Measurements from ENCODE around the gene GPC6.

The GPC6 gene

GRCh38 chr13:94020426-94020825 lies 793.8 kb downstream of the GPC6 start:
- H3K79me2 ChIP-seq (ENCODE audit: insufficient read depth, low read depth) = no peaks in the 10 kb centered on the region
- H3K27ac ChIP-seq = no peak overlapping the region
- H3K4me2 ChIP-seq = no peak overlapping the region
- no peaks in the 10 kb centered on the region for H3K27me3 ChIP-seq (ENCODE audit: insufficient read depth, low read depth)
- TF ChIP-seq CTCF (conservative IDR thresholded peaks at IDR 0.05; ENCODE audit: low read depth, low read length) = no peak
- H3K36me3 ChIP-seq (ENCODE audit: insufficient read depth) = no peaks in the 10 kb centered on the region
- no peak overlapping the region for H3K9ac ChIP-seq
- H3K4me3 ChIP-seq (IDR thresholded peaks at IDR 0.05; ENCODE audit: insufficient read depth, low read depth, low read length) = no peak overlapping the region
- H3K4me1 ChIP-seq (ENCODE audit: low read depth, poor library complexity, severe bottlenecking) = no peaks in the 10 kb centered on the region
- H4K20me1 ChIP-seq (ENCODE audit: insufficient read depth) = no peaks in the 10 kb centered on the region
- no peak overlapping the region for H2AFZ ChIP-seq (ENCODE audit: low read depth)

GRCh38 chr13:94020833-94021232 lies 794.2 kb downstream of the GPC6 start:
- Histone ChIP-seq H2AFZ (ENCODE audit: low read depth) (no peak overlapping the region), H3K27me3 (ENCODE audit: insufficient read depth, low read depth) (no peaks in the 10 kb centered on the region)
- TF ChIP-seq CTCF (conservative IDR thresholded peaks at IDR 0.05; ENCODE audit: low read depth, low read length) = no peak

GRCh38 chr13:94028234-94028633 lies 801.6 kb downstream of the GPC6 start:
- Histone ChIP-seq H3K79me2 (ENCODE audit: insufficient read depth, low read depth) (no peaks in the 10 kb centered on the region), H4K20me1 (ENCODE audit: insufficient read depth) (no peaks in the 10 kb centered on the region), H3K27me3 (ENCODE audit: insufficient read depth, low read depth) (no peaks in the 10 kb centered on the region), H3K4me3 (IDR thresholded peaks at IDR 0.05; ENCODE audit: insufficient read depth, low read depth, low read length) (no peak overlapping the region), H3K4me1 (ENCODE audit: low read depth, poor library complexity, severe bottlenecking) (no peaks in the 10 kb centered on the region), H2AFZ (ENCODE audit: low read depth) (no peak overlapping the region), H3K27ac (no peak overlapping the region), H3K4me2 (no peak overlapping the region), H3K9ac (no peak overlapping the region), H3K36me3 (ENCODE audit: insufficient read depth) (no peaks in the 10 kb centered on the region)
- TF ChIP-seq CTCF (conservative IDR thresholded peaks at IDR 0.05; ENCODE audit: low read depth, low read length) = no peak

More at GRCh38 chr13:94020833-94021232, 794.2 kb downstream of the GPC6 start:
- Histone ChIP-seq H3K36me3 (ENCODE audit: insufficient read depth) (no peaks in the 10 kb centered on the region), H3K27ac (no peak overlapping the region), H3K4me1 (ENCODE audit: low read depth, poor library complexity, severe bottlenecking) (no peaks in the 10 kb centered on the region), H3K4me3 (IDR thresholded peaks at IDR 0.05; ENCODE audit: insufficient read depth, low read depth, low read length) (no peak overlapping the region), H4K20me1 (ENCODE audit: insufficient read depth) (no peaks in the 10 kb centered on the region), H3K9ac (no peak overlapping the region), H3K79me2 (ENCODE audit: insufficient read depth, low read depth) (no peaks in the 10 kb centered on the region), H3K4me2 (no peak overlapping the region)

- TF ChIP-seq CTCF (conservative IDR thresholded peaks at IDR 0.05; ENCODE audit: low read depth, low read length) = no peak
- Histone ChIP-seq H2AFZ (ENCODE audit: low read depth) (no peak overlapping the region), H3K36me3 (ENCODE audit: insufficient read depth) (no peaks in the 10 kb centered on the region), H3K9ac (no peak overlapping the region), H3K4me1 (ENCODE audit: low read depth, poor library complexity, severe bottlenecking) (no peaks in the 10 kb centered on the region), H3K27ac (no peak overlapping the region), H3K4me2 (no peak overlapping the region), H4K20me1 (ENCODE audit: insufficient read depth) (no peaks in the 10 kb centered on the region), H3K27me3 (ENCODE audit: insufficient read depth, low read depth) (no peaks in the 10 kb centered on the region), H3K79me2 (ENCODE audit: insufficient read depth, low read depth) (no peaks in the 10 kb centered on the region), H3K4me3 (IDR thresholded peaks at IDR 0.05; ENCODE audit: insufficient read depth, low read depth, low read length) (no peak overlapping the region)
Measured at GRCh38 chr13:94028650-94029049, 802.0 kb downstream of the GPC6 start.
